ENCODE measurements around the gene FLT3. TPM values are rescaled to one million over a fixed set of nuclear protein-coding genes. Genes with fewer than 3 reads are reported as not detected.

Gene FLT3
- total and polyA plus RNA-seq, 2 experiments from 2014 or later, result 0.06 TPM; not detected in 1

DNA sequence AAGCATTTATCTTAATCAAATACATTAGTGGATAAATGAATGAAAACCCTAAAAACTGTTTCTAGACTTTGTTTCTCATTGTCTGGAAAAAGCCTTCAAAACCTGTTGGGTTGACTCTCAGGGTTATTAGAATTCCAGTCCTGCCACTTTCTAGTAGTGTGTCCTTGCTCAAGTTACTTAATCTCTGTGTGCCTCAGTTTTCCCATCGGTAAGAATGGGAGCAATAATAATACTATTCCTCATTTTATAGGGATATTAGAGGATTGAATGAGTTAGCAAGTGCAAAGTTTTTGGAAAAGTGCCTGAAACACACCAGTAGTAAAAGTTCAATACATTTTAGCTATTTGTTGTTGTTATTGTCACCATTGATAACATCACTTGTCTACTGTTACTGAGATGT is 114.8 kb downstream of the FLT3 start:
- no peaks in the 10 kb centered on the region for H3K9me3 ChIP-seq (ENCODE audit: low read depth)
- no peaks in the 10 kb centered on the region for H3K36me3 ChIP-seq
- H3K4me3 ChIP-seq, result no peak overlapping the region
- no peaks in the 10 kb centered on the region for H3K4me1 ChIP-seq (ENCODE audit: low read depth)
- H3K27me3 ChIP-seq, result peaks cover 97% of the 10 kb centered on the region
- H3K27ac ChIP-seq, result no peak overlapping the region
- TF ChIP-seq, protein P1, sequence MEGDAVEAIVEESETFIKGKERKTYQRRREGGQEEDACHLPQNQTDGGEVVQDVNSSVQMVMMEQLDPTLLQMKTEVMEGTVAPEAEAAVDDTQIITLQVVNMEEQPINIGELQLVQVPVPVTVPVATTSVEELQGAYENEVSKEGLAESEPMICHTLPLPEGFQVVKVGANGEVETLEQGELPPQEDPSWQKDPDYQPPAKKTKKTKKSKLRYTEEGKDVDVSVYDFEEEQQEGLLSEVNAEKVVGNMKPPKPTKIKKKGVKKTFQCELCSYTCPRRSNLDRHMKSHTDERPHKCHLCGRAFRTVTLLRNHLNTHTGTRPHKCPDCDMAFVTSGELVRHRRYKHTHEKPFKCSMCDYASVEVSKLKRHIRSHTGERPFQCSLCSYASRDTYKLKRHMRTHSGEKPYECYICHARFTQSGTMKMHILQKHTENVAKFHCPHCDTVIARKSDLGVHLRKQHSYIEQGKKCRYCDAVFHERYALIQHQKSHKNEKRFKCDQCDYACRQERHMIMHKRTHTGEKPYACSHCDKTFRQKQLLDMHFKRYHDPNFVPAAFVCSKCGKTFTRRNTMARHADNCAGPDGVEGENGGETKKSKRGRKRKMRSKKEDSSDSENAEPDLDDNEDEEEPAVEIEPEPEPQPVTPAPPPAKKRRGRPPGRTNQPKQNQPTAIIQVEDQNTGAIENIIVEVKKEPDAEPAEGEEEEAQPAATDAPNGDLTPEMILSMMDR (IDR thresholded peaks at IDR 0.05; ENCODE audit: low read depth, low read length), result no peak
- no peak for DNase-seq (ENCODE audit: low read depth in 1 of 2, low spot score in 1 of 2)

DNA sequence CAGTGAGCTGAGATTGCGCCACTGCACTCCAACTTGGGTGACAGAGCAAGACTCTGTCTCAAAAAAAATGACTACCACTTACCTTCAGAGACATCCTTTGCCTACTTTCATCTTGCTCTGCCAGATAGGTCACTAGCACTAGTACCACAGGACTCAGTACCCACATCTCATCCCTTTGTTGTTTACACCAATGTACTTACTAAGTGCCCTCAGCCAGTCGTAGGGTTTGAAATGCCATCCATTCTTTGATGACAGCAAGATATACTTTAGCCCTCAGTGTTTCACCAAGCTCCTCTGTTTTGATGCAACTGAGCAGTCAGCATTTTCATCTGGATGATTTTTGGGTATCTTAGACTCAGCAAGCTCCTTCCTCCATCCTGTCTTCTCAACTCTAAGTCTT is 118.0 kb downstream of the FLT3 start:
- no peak overlapping the region for H3K27ac ChIP-seq
- H3K27me3 ChIP-seq, result peaks cover 100% of the 10 kb centered on the region
- H3K4me3 ChIP-seq, result no peak overlapping the region
- TF ChIP-seq, protein P1 (IDR thresholded peaks at IDR 0.05; ENCODE audit: low read depth, low read length), result no peak
- no peaks in the 10 kb centered on the region for H3K4me1 ChIP-seq (ENCODE audit: low read depth)
- H3K9me3 ChIP-seq (ENCODE audit: low read depth), result no peaks in the 10 kb centered on the region
- H3K36me3 ChIP-seq, result no peaks in the 10 kb centered on the region
- no peak for DNase-seq (ENCODE audit: low read depth in 1 of 2, low spot score in 1 of 2)

DNA sequence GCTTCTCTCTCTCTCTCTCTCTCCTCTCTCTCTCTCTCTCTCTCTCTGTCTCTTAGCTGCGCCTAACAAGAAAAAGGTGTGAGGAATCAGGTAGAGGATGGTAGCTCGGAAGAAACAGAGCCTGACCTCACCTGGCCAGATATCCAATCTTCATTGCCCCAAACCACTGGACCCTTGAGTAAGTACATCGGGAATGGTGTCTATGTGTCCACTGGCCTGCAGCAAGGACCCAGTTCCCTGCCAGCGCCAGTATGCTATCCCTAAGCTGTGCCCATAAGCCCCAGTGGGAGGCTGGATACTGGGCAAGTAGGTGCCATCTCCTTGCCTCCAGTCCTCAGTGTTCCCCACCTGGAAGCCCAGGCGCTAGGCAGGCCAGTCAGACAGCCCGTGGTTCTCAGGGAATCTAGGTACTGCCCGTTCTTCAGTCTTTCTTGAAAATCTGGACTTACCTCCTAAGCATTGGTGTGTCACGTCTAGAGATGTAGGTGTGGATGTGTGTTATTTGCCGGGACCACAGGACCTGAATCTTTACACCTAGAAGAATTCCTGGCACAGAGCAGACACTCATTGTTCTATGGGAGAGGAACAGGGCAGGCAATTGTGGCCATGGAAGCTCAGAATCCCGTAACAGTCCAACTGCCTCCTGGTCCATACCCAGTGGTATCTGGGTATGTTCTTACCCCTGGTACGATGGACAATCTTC is 119.2 kb downstream of the FLT3 start:
- Histone ChIP-seq H3K27ac (no peak overlapping the region), H3K27me3 (peaks cover 100% of the 10 kb centered on the region), H3K4me1 (ENCODE audit: low read depth) (no peaks in the 10 kb centered on the region), H3K9me3 (ENCODE audit: low read depth) (no peaks in the 10 kb centered on the region), H3K4me3 (no peak overlapping the region), H3K36me3 (no peaks in the 10 kb centered on the region)
- TF ChIP-seq, protein P1 (IDR thresholded peaks at IDR 0.05; ENCODE audit: low read depth, low read length), result no peak
- DNase-seq (ENCODE audit: low read depth in 1 of 2, low spot score in 1 of 2), result no peak

DNA sequence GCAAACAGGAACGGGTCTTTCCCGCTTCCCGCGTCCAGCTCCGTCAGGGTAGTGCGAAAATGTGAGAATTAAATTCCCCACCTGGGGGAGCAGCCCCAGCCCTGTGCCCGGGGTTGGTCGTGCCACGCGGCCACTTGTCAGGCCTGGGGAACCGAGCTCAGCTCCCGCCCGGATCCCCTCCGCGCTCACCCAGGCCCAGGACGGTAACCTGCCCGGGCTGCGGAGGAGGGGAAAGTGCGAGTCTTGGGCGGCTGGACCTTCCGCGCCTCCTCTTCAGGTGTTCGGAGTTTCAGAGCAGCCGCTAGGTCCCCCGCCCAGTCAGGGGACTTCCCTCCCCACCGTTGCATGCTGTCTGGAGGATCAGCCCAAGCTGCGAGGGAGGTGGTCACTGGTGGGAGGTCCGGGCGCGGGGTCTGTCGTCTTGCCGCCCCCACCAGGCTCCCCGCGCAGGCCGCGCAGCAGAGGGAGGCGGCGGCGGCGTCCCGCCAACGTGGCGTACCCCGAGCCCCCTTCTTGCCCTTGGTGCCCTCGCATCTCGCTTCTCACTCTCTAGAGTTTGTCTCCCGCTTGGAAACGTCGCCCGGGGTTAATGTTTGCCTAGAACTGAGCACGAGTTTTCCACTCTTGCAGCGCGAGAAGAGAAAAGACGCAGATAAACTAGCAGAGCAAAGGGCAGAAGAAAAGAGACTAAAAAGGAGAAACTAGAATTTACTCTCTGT is 119.9 kb downstream of the FLT3 start:
- TF ChIP-seq, protein P1 (IDR thresholded peaks at IDR 0.05; ENCODE audit: low read depth, low read length), result no peak
- Histone ChIP-seq H3K9me3 (ENCODE audit: low read depth) (no peaks in the 10 kb centered on the region), H3K4me1 (ENCODE audit: low read depth) (no peaks in the 10 kb centered on the region), H3K27me3 (peaks cover 100% of the 10 kb centered on the region), H3K27ac (no peak overlapping the region), H3K4me3 (no peak overlapping the region), H3K36me3 (no peaks in the 10 kb centered on the region)
- no peak for DNase-seq (ENCODE audit: low read depth in 1 of 2, low spot score in 1 of 2)

DNA sequence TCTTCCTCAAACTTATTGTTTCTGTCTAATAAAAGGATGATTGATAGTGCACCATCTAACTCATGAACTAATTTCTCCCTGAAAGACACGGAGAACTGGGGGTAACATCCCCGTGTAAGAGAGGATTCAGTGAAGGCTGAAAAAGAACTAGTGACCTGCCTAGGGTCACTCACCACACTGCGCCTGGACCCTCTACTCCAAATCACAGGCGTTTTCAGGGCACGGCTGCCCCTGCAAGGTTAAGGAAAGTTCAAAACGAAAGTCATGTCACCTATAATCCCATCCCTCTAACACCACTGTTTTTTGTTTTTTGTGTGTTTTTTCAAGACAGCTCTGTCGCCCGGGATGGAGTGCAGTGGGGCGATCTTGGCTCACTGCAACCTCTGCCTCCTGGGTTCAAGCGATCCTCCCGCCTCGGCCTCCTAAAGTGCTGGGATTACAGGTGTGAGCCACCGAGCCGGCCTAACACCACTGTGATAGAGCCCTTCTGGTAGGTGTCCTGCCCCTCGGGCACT is 120.6 kb downstream of the FLT3 start:
- Histone ChIP-seq H3K27ac (no peak overlapping the region), H3K4me1 (ENCODE audit: low read depth) (no peaks in the 10 kb centered on the region), H3K27me3 (peaks cover 100% of the 10 kb centered on the region), H3K36me3 (no peaks in the 10 kb centered on the region), H3K9me3 (ENCODE audit: low read depth) (no peaks in the 10 kb centered on the region), H3K4me3 (no peak overlapping the region)
- DNase-seq (ENCODE audit: low read depth in 1 of 2, low spot score in 1 of 2), result no peak
- TF ChIP-seq, protein P1 (IDR thresholded peaks at IDR 0.05; ENCODE audit: low read depth, low read length), result no peak

All from cardiac muscle cell (in vitro differentiated cells and primary cell).